Measurements from ENCODE around the gene HACD2. TPM values are rescaled to one million over a fixed set of nuclear protein-coding genes. Genes with fewer than 3 reads are reported as not detected.

The HACD2 gene
- total and polyA plus RNA-seq, 10 of the 15 experiments (the other 5 are each of a cell fraction or from before 2014, with no cell fraction given), result 9.1 to 30.0 (median 18.8) TPM

DNA sequence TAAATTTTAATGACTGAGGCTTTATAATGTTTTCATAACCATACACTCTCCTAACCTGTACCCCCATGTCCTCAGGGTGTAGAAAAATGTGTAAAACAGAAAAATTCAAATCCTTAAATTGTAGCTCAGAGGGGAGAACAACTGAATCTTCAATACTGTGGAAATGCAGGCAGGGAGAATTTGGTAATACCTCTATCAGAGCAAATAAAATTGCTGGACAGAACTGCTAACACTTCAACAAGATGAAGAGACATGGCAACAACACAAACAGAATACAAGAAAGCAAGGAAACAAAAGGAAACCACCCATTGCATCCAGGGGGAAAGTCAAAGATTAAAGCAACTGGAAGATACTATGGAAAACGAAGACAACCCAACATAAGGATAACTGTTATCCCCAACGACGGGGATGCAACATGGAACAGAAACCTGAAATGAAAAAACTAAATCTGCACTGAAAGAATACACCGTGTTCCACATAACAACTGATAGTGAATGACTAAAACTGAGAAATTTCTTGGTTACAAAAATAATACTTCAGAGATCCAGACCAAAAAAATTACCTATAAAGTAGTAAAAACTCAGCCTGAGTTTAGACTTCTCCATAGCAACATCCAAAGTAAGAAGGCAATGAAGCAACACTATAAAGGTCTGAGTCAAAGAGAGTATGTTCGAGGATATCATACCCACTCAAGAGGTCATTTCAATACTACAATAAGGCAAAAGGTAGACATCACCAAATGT is 48.5 kb downstream of the HACD2 start (continued):
- TF ChIP-seq, protein P1, sequence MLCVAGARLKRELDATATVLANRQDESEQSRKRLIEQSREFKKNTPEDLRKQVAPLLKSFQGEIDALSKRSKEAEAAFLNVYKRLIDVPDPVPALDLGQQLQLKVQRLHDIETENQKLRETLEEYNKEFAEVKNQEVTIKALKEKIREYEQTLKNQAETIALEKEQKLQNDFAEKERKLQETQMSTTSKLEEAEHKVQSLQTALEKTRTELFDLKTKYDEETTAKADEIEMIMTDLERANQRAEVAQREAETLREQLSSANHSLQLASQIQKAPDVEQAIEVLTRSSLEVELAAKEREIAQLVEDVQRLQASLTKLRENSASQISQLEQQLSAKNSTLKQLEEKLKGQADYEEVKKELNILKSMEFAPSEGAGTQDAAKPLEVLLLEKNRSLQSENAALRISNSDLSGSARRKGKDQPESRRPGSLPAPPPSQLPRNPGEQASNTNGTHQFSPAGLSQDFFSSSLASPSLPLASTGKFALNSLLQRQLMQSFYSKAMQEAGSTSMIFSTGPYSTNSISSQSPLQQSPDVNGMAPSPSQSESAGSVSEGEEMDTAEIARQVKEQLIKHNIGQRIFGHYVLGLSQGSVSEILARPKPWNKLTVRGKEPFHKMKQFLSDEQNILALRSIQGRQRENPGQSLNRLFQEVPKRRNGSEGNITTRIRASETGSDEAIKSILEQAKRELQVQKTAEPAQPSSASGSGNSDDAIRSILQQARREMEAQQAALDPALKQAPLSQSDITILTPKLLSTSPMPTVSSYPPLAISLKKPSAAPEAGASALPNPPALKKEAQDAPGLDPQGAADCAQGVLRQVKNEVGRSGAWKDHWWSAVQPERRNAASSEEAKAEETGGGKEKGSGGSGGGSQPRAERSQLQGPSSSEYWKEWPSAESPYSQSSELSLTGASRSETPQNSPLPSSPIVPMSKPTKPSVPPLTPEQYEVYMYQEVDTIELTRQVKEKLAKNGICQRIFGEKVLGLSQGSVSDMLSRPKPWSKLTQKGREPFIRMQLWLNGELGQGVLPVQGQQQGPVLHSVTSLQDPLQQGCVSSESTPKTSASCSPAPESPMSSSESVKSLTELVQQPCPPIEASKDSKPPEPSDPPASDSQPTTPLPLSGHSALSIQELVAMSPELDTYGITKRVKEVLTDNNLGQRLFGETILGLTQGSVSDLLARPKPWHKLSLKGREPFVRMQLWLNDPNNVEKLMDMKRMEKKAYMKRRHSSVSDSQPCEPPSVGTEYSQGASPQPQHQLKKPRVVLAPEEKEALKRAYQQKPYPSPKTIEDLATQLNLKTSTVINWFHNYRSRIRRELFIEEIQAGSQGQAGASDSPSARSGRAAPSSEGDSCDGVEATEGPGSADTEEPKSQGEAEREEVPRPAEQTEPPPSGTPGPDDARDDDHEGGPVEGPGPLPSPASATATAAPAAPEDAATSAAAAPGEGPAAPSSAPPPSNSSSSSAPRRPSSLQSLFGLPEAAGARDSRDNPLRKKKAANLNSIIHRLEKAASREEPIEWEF (IDR thresholded peaks at IDR 0.05; ENCODE audit: insufficient replicate concordance, low read depth, low read length), result no peak
- TF ChIP-seq MYB (IDR thresholded peaks at IDR 0.05; ENCODE audit: borderline replicate concordance, low read depth, low read length), result no peak
- no peak for TF ChIP-seq LARP7 (IDR thresholded peaks at IDR 0.05)
- TF ChIP-seq POLR2A (IDR thresholded peaks at IDR 0.05; ENCODE audit: low read depth, low read length), result no peak
- TF ChIP-seq TCF7 (IDR thresholded peaks at IDR 0.05; ENCODE audit: borderline replicate concordance), result peak; percentile 61; the same call in 1 of the 2 replicates
- TF ChIP-seq, protein P2, sequence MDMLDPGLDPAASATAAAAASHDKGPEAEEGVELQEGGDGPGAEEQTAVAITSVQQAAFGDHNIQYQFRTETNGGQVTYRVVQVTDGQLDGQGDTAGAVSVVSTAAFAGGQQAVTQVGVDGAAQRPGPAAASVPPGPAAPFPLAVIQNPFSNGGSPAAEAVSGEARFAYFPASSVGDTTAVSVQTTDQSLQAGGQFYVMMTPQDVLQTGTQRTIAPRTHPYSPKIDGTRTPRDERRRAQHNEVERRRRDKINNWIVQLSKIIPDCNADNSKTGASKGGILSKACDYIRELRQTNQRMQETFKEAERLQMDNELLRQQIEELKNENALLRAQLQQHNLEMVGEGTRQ (IDR thresholded peaks at IDR 0.05; ENCODE audit: borderline replicate concordance, low read depth, low read length), result no peak
- TF ChIP-seq SRF (IDR thresholded peaks at IDR 0.05; ENCODE audit: low read depth in 2 of 2, low read length in 2 of 2), result no peak
- no peak for TF ChIP-seq YBX1 (IDR thresholded peaks at IDR 0.05)
- no peak for TF ChIP-seq E2F4 (IDR thresholded peaks at IDR 0.05; ENCODE audit: low read depth, low read length)
- TF ChIP-seq ASH2L (IDR thresholded peaks at IDR 0.05; ENCODE audit: borderline replicate concordance, low read depth), result no peak
- TF ChIP-seq YY1 (IDR thresholded peaks at IDR 0.05; ENCODE audit: low read depth, low read length), result no peak
- no peak for TF ChIP-seq PML (IDR thresholded peaks at IDR 0.05; ENCODE audit: low read length)
- no peak for TF ChIP-seq PKNOX1 (IDR thresholded peaks at IDR 0.05)
- TF ChIP-seq SREBF1 (IDR thresholded peaks at IDR 0.05; ENCODE audit: low read length), result no peak
- TF ChIP-seq TCF12 (IDR thresholded peaks at IDR 0.05; ENCODE audit: low read depth, low read length), result no peak
- TF ChIP-seq RUNX3 (IDR thresholded peaks at IDR 0.05; ENCODE audit: low read length), result peak; percentile 73
- no peak for TF ChIP-seq RELA (IDR thresholded peaks at IDR 0.05; ENCODE audit: borderline replicate concordance, partially characterized antibody)
- no peak for TF ChIP-seq NBN (IDR thresholded peaks at IDR 0.05)
- TF ChIP-seq DPF2 (IDR thresholded peaks at IDR 0.05), result peak; percentile 44; the same call in 1 of the 2 replicates
- peak; percentile 28; the same call in 1 of the 2 replicates for TF ChIP-seq NR2F1 (conservative IDR thresholded peaks at IDR 0.05)
- TF ChIP-seq NFIC (IDR thresholded peaks at IDR 0.05; ENCODE audit: low read depth, low read length), result peak; percentile 82
- no peak for TF ChIP-seq CBFB (IDR thresholded peaks at IDR 0.05; ENCODE audit: low read depth)
- no peak for TF ChIP-seq SMAD1 (IDR thresholded peaks at IDR 0.05; ENCODE audit: low read depth, partially characterized antibody)
- TF ChIP-seq CBX3 (IDR thresholded peaks at IDR 0.05; ENCODE audit: borderline replicate concordance, low read depth), result no peak
- TF ChIP-seq TBL1XR1 (IDR thresholded peaks at IDR 0.05; ENCODE audit: low read depth, low read length), result no peak
- TF ChIP-seq WRNIP1 (IDR thresholded peaks at IDR 0.05; ENCODE audit: borderline replicate concordance, low read depth, low read length), result no peak
